ENCODE results near the gene TANC1. TPM values are rescaled to one million over a fixed set of nuclear protein-coding genes. Genes with fewer than 3 reads are reported as not detected.

Gene TANC1
- total RNA-seq, 2 donors from 2014 or later, result 51.8 to 58.9 TPM

GRCh38 chr2:158926478-158926948 lies 41.9 kb upstream of the TANC1 start:
- no peak for TF ChIP-seq CTCF (IDR thresholded peaks at IDR 0.05)
- Histone ChIP-seq H3K27me3 (no peaks in the 10 kb centered on the region), H3K4me1 (no peaks in the 10 kb centered on the region), H3K36me3 (no peaks in the 10 kb centered on the region), H3K27ac (no peak overlapping the region), H3K4me3 (no peak overlapping the region), H3K9me3 (peaks cover 0 to 13% of the 10 kb centered on the region in 2 donors)
- DNase-seq (ENCODE audit: low spot score), result no peak

- Histone ChIP-seq H3K9me3 (peaks cover 0 to 13% of the 10 kb centered on the region in 2 donors), H3K4me3 (no peak overlapping the region), H3K36me3 (no peaks in the 10 kb centered on the region), H3K4me1 (no peaks in the 10 kb centered on the region), H3K27ac (no peak overlapping the region), H3K27me3 (no peaks in the 10 kb centered on the region)
- DNase-seq (ENCODE audit: low spot score), result no peak
- TF ChIP-seq CTCF (IDR thresholded peaks at IDR 0.05), result no peak
These were observed 39.9 kb upstream of the TANC1 start for GRCh38 chr2:158928515-158928914.

GRCh38 chr2:158928965-158929364 lies 39.5 kb upstream of the TANC1 start:
- DNase-seq (ENCODE audit: low spot score), result no peak
- no peak for TF ChIP-seq CTCF (IDR thresholded peaks at IDR 0.05)
- no peak overlapping the region for H3K4me3 ChIP-seq
- H3K4me1 ChIP-seq, result no peaks in the 10 kb centered on the region
- H3K36me3 ChIP-seq, result no peaks in the 10 kb centered on the region
- no peak overlapping the region for H3K27ac ChIP-seq
- no peaks in the 10 kb centered on the region for H3K27me3 ChIP-seq
- peaks cover 0 to 13% of the 10 kb centered on the region in 2 donors for H3K9me3 ChIP-seq

GRCh38 chr2:158931572-158931971 lies 36.9 kb upstream of the TANC1 start:
- no peak for TF ChIP-seq CTCF (IDR thresholded peaks at IDR 0.05)
- peaks cover 0 to under 1% of the 10 kb centered on the region in 2 donors for H3K4me1 ChIP-seq
- no peaks in the 10 kb centered on the region for H3K36me3 ChIP-seq
- H3K9me3 ChIP-seq, result peaks cover 0 to 13% of the 10 kb centered on the region in 2 donors
- no peaks in the 10 kb centered on the region for H3K27me3 ChIP-seq
- H3K27ac ChIP-seq, result no peak overlapping the region
- DNase-seq (ENCODE audit: low spot score), result no peak
- no peak overlapping the region for H3K4me3 ChIP-seq

- H3K4me1 ChIP-seq, result peaks cover 0 to 3% of the 10 kb centered on the region in 2 donors
- H3K27me3 ChIP-seq, result no peaks in the 10 kb centered on the region
These were observed 36.3 kb upstream of the TANC1 start for GRCh38 chr2:158932131-158932645.

More at GRCh38 chr2:158932131-158932645, 36.3 kb upstream of the TANC1 start:
- no peak for TF ChIP-seq CTCF (IDR thresholded peaks at IDR 0.05)
- DNase-seq (ENCODE audit: low spot score), result no peak
- no peak overlapping the region for H3K27ac ChIP-seq
- peaks cover 0 to 13% of the 10 kb centered on the region in 2 donors for H3K9me3 ChIP-seq
- no peaks in the 10 kb centered on the region for H3K36me3 ChIP-seq
- no peak overlapping the region for H3K4me3 ChIP-seq

Data from right atrium auricular region (tissue), 2 donors.